Measurements from ENCODE around the gene HIBCH.

The HIBCH gene

GRCh38 chr2:190217616-190218015, 102.0 kb downstream of the HIBCH start:
- DNase-seq (ENCODE audit: low read depth) = no peak
- no peak for TF ChIP-seq CTCF (IDR thresholded peaks at IDR 0.05; ENCODE audit: low read depth, low read length, missing control alignments)
- H3K4me3 ChIP-seq (ENCODE audit: low read depth, low read length) = no peak overlapping the region

GRCh38 chr2:190216829-190217228, 102.8 kb downstream of the HIBCH start:
- TF ChIP-seq CTCF (IDR thresholded peaks at IDR 0.05; ENCODE audit: low read depth, low read length, missing control alignments) = no peak
- DNase-seq (ENCODE audit: low read depth) = no peak
- no peak overlapping the region for H3K4me3 ChIP-seq (ENCODE audit: low read depth, low read length)

GRCh38 chr2:190215620-190216019, 104.0 kb downstream of the HIBCH start:
- no peak for DNase-seq (ENCODE audit: low read depth)
- no peak overlapping the region for H3K4me3 ChIP-seq (ENCODE audit: low read depth, low read length)
- no peak for TF ChIP-seq CTCF (IDR thresholded peaks at IDR 0.05; ENCODE audit: low read depth, low read length, missing control alignments)

GRCh38 chr2:190214426-190215194, 105.0 kb downstream of the HIBCH start:
- no peak overlapping the region for H3K4me3 ChIP-seq (ENCODE audit: low read depth, low read length)
- no peak for TF ChIP-seq CTCF (IDR thresholded peaks at IDR 0.05; ENCODE audit: low read depth, low read length, missing control alignments)
- no peak for DNase-seq (ENCODE audit: low read depth)

GRCh38 chr2:190213441-190214335, 105.9 kb downstream of the HIBCH start:
- TF ChIP-seq CTCF (IDR thresholded peaks at IDR 0.05; ENCODE audit: low read depth, low read length, missing control alignments) = no peak
- no peak for DNase-seq (ENCODE audit: low read depth)
- no peak overlapping the region for H3K4me3 ChIP-seq (ENCODE audit: low read depth, low read length)

GRCh38 chr2:190210471-190210870, 109.2 kb downstream of the HIBCH start:
- H3K4me3 ChIP-seq (ENCODE audit: low read depth, low read length) = no peak overlapping the region
- no peak for TF ChIP-seq CTCF (IDR thresholded peaks at IDR 0.05; ENCODE audit: low read depth, low read length, missing control alignments)
- no peak for DNase-seq (ENCODE audit: low read depth)
